ENCODE measurements around the gene EEF1A2.

GRCh38 chr20:63448031-63448430 is 50.9 kb downstream of the EEF1A2 start:
- TF ChIP-seq CTCF (IDR thresholded peaks at IDR 0.05; ENCODE audit: extremely low read depth in 1 of 2, insufficient read depth in 1 of 2, low read depth in 1 of 2, low read length in 2 of 2) = no peak
- TF ChIP-seq POLR2A (IDR thresholded peaks at IDR 0.05; ENCODE audit: low read depth, low read length) = no peak
- no peak for TF ChIP-seq POLR2AphosphoS5 (IDR thresholded peaks at IDR 0.05; ENCODE audit: insufficient read depth, low read depth, low read length)
- TF ChIP-seq JUN (IDR thresholded peaks at IDR 0.05; ENCODE audit: borderline replicate concordance, insufficient read depth, insufficient read length, low read depth) = no peak
- TF ChIP-seq EZH2 (IDR thresholded peaks at IDR 0.05; ENCODE audit: borderline replicate concordance, low read depth, low read length, severe bottlenecking) = no peak
- TF ChIP-seq MAX (IDR thresholded peaks at IDR 0.05; ENCODE audit: insufficient read depth, insufficient read length) = no peak
- TF ChIP-seq FOS (IDR thresholded peaks at IDR 0.05; ENCODE audit: borderline replicate concordance, insufficient read depth, low read length) = no peak
- no peak for TF ChIP-seq GATA2 (IDR thresholded peaks at IDR 0.05; ENCODE audit: insufficient read depth, insufficient read length, low read depth, low read length)
- TF ChIP-seq MYC (IDR thresholded peaks at IDR 0.05; ENCODE audit: low read depth, low read length) = no peak

All from endothelial cell of umbilical vein (primary cell).